CD4-positive, alpha-beta T cell (primary cell): ENCODE data around the gene ZWILCH. TPM values are rescaled to one million over a fixed set of nuclear protein-coding genes. Genes with fewer than 3 reads are reported as not detected.
A peak's percentile ranks its signal among the peaks of the same experiment; 100 is the strongest.

Experiments
- ATAC-seq: fragments of 200-7000 bp; cut with Tn5 transposase; one replicate; pipeline ENCODE4 v1.10.0; 2022; ENCODE audit warnings: mild to moderate bottlenecking; ENCODE audit not compliant: poor library complexity
- CTCF ChIA-PET: fragments of 350-600 bp; sonication (Branson Sonifier 250); formaldehyde crosslinking; loops from one replicate; lab custom pipeline; 2021; ENCODE audit warnings: antibody characterized with exemption, inconsistent platforms; lab: Charles Lee
- POLR2A ChIA-PET: fragments of 350-600 bp; sonication (Branson Sonifier 250); formaldehyde crosslinking; loops from one replicate; lab custom pipeline; 2021; ENCODE audit warnings: antibody characterized with exemption, inconsistent platforms; lab: Charles Lee
- DNase-seq, 14 experiments: peaks; one replicate each; pipeline ENCODE4 v3.0.0-alpha.2; 2013 to 2020; ENCODE audit warnings: mixed read lengths in 2 of 14
- H3K27ac ChIP-seq, 2 donors: one replicate each; pipeline versions ENCODE4 v1.5.1 to v1.7.0; 2013; ENCODE audit warnings: low read length in 2 of 2, low read depth in 1 of 2, mild to moderate bottlenecking in 1 of 2
- H3K27me3 ChIP-seq, 2 experiments: 1 replicate in 1 of 2; 2 replicates in 1 of 2; pipeline versions ENCODE4 v1.6.1 to v1.7.0; 2013; ENCODE audit warnings: low read length in 2 of 2, control low read depth in 1 of 2, mild to moderate bottlenecking in 1 of 2, moderate library complexity in 1 of 2; ENCODE audit not compliant: insufficient read depth in 2 of 2, control insufficient read depth in 1 of 2
- H3K36me3 ChIP-seq: one replicate; pipeline ENCODE4 v1.6.1; 2013; ENCODE audit warnings: low read length, control low read depth; ENCODE audit not compliant: insufficient read depth
- H3K4me1 ChIP-seq: one replicate; pipeline ENCODE4 v1.6.1; 2013; ENCODE audit warnings: low read length, control low read depth; ENCODE audit not compliant: insufficient read depth
- H3K4me3 ChIP-seq: one replicate; pipeline ENCODE4 v1.5.1; 2013; ENCODE audit warnings: mild to moderate bottlenecking, low read length, moderate library complexity
- H3K9me3 ChIP-seq, 2 experiments: 1 replicate in 1 of 2; 2 replicates in 1 of 2; pipeline versions ENCODE4 v1.6.1 to v1.7.0; 2013; ENCODE audit warnings: low read length in 2 of 2, mild to moderate bottlenecking in 2 of 2, control low read depth in 1 of 2, moderate library complexity in 1 of 2; ENCODE audit not compliant: control insufficient read depth in 1 of 2, insufficient read depth in 1 of 2
- H3K27ac Mint-ChIP-seq: one replicate; pipeline ENCODE4 v1.8.0; 2020; ENCODE audit warnings: mixed read lengths
- H3K27me3 Mint-ChIP-seq: one replicate; pipeline ENCODE4 v1.8.0; 2021; ENCODE audit warnings: mixed read lengths
- H3K36me3 Mint-ChIP-seq: one replicate; pipeline ENCODE4 v1.8.0; 2021; ENCODE audit warnings: low read depth, mixed read lengths
- H3K4me1 Mint-ChIP-seq: one replicate; pipeline ENCODE4 v1.8.0; 2021; ENCODE audit warnings: low read depth, mixed read lengths
- H3K4me3 Mint-ChIP-seq: one replicate; pipeline ENCODE4 v1.8.0; 2020; ENCODE audit warnings: mild to moderate bottlenecking, mixed read lengths
- H3K9me3 Mint-ChIP-seq: one replicate; pipeline ENCODE4 v1.8.0; 2020; ENCODE audit warnings: mixed read lengths
- intact Hi-C, 2 experiments: fragments of 100-400 bp; cut with DNase I in 1 of 2; cut with micrococcal nuclease in 1 of 2; formaldehyde crosslinking; loops; one replicate each; pipeline versions ENCODE4 v1.15.1 to v1.9.0; 2023 to 2025; cut with DNase I, micrococcal nuclease
- total RNA-seq, 174 experiments: library from RNA in 2 of 174; stranded (reverse) in 2 of 174; gene quantifications; one replicate each; pipeline ENCODE4 v1.2.3 and lab custom pipeline; 2021 to 2026
- TF ChIP-seq, protein P1 (sequence below): fragments of 200-600 bp; IDR thresholded peaks from one replicate; pipeline ENCODE4 v1.8.0; 2022; ENCODE audit warnings: antibody characterized with exemption, mild to moderate bottlenecking

The ZWILCH gene
- total RNA-seq, 2 experiments from 2014 or later: 6.8 to 7.2 TPM

DNA sequence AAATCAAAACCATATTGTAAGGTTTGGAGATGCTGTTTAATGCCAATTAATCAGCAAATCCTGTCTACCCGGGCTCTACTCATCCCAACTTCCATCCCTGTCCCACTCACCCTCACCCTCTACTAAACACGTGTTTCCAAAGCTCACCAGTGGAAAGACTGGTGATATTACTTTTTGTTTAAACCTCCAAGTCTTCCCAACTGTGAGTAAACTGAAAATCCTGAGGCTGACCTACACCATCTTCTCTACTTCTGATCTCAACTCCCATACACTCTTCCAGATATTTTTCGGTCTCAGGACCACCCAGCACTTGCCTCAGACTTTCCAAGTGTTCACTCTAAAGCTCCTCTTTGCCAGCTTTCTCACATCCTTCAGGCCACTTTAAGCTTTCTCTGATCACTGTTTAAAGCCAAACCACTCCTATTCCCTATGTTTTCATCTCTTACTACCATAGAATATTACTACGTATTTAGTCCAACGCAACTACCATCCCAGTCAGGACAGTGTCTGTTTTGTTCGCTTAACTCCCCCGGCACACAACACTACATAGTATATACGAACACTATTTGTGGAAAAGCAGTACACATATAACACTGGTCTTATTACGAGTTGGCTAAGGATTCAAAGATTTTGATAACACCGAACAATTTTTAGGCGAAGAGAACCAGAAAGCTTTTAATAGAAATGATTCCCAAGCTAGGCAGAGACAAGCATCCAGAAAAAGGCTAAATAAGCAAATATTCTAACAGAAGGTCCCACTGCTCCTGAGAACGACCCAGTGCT lies 1.2 kb upstream of the ZWILCH start:
- DNase-seq (no peak), ATAC-seq (no peak)
- Mint-ChIP-seq H3K27me3 (no peaks in the 10 kb centered on the region), H3K4me3 (peak overlapping the region; percentile 100), H3K4me1 (peaks cover 54% of the 10 kb centered on the region), H3K27ac (peak overlapping the region; percentile 93), H3K9me3 (no peaks in the 10 kb centered on the region), H3K36me3 (peaks cover 65% of the 10 kb centered on the region)
- peak overlapping the region; percentile 85 to 95 for H3K27ac ChIP-seq
- H3K4me3 ChIP-seq: peak overlapping the region; percentile 95
- no peaks in the 10 kb centered on the region for H3K9me3 ChIP-seq
- intact Hi-C loops: loop anchor here (1.0 to 10.0 kb wide), 7 partner anchors 31 to 1723 kb away; partner anchors contain the start of genes CLN6 (in 1 of the 2), SMAD6 (in 1 of the 2) and TIPIN (in 1 of the 2)
- H3K4me1 ChIP-seq: peaks cover 24% of the 10 kb centered on the region
- H3K27me3 ChIP-seq: no peaks in the 10 kb centered on the region
- CTCF ChIA-PET: interaction anchor here (2.0 kb wide), 1 partner anchor 118 kb away, joined by 7 read pairs; no protein-coding TSS in a partner anchor
- H3K36me3 ChIP-seq: peaks cover 46% of the 10 kb centered on the region
- POLR2A ChIA-PET: interaction anchor here (0.9 to 1.6 kb wide), 6 partner anchors 31 to 1319 kb away, joined by 4 to 5 read pairs (median 4); partner anchors contain the start of genes CLPX and MAP2K1
- TF ChIP-seq, protein P1, sequence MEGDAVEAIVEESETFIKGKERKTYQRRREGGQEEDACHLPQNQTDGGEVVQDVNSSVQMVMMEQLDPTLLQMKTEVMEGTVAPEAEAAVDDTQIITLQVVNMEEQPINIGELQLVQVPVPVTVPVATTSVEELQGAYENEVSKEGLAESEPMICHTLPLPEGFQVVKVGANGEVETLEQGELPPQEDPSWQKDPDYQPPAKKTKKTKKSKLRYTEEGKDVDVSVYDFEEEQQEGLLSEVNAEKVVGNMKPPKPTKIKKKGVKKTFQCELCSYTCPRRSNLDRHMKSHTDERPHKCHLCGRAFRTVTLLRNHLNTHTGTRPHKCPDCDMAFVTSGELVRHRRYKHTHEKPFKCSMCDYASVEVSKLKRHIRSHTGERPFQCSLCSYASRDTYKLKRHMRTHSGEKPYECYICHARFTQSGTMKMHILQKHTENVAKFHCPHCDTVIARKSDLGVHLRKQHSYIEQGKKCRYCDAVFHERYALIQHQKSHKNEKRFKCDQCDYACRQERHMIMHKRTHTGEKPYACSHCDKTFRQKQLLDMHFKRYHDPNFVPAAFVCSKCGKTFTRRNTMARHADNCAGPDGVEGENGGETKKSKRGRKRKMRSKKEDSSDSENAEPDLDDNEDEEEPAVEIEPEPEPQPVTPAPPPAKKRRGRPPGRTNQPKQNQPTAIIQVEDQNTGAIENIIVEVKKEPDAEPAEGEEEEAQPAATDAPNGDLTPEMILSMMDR: no peak

DNA sequence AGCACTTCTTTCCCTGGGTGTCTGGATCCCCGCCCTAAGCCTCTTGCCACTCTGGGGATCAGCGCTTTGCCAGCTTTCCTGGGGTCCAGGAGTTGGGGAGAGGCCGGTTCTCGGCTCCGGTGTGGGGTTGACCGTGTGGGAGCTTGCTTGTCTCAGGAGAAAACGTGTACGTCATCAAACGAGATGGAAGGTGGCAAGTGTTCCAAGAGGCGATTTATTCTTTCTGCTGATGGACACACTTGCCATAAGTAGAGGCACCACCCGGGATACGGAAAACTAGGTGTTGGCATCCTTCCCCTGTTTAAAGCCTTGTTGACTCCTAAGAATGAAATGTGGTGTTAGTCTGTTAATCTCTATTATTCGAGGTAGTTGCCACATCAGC lies 295 bp downstream of the ZWILCH start:
- DNase-seq (no peak), ATAC-seq (peak; percentile 6)
- Histone ChIP-seq H3K9me3 (no peaks in the 10 kb centered on the region), H3K4me3 (peak overlapping the region; percentile 95), H3K36me3 (peaks cover 31% of the 10 kb centered on the region), H3K4me1 (peaks cover 24% of the 10 kb centered on the region), H3K27me3 (no peaks in the 10 kb centered on the region), H3K27ac (peak overlapping the region; percentile 85 to 95)
- Mint-ChIP-seq H3K27me3 (no peaks in the 10 kb centered on the region), H3K9me3 (no peaks in the 10 kb centered on the region), H3K36me3 (peaks cover 55% of the 10 kb centered on the region), H3K4me1 (peaks cover 46% of the 10 kb centered on the region), H3K27ac (peak overlapping the region; percentile 93), H3K4me3 (peak overlapping the region; percentile 100)
- TF ChIP-seq, protein P1: no peak
- POLR2A ChIA-PET: interaction anchor here (0.7 to 1.6 kb wide), 14 partner anchors 9 to 1320 kb away, joined by 3 to 19 read pairs (median 4); partner anchors contain the start of genes CLPX, MAP2K1 and TIPIN
- intact Hi-C loops: loop anchor here (2.0 to 10.0 kb wide), 5 partner anchors 33 to 1772 kb away; partner anchors contain the start of genes FEM1B (in 1 of the 2) and SMAD6 (in 1 of the 2)
- CTCF ChIA-PET: interaction anchor here (0.9 to 2.1 kb wide), 3 partner anchors 8 to 119 kb away, joined by 3 to 9 read pairs (median 4); partner anchors contain the start of genes MAP2K1 and SNAPC5

DNA sequence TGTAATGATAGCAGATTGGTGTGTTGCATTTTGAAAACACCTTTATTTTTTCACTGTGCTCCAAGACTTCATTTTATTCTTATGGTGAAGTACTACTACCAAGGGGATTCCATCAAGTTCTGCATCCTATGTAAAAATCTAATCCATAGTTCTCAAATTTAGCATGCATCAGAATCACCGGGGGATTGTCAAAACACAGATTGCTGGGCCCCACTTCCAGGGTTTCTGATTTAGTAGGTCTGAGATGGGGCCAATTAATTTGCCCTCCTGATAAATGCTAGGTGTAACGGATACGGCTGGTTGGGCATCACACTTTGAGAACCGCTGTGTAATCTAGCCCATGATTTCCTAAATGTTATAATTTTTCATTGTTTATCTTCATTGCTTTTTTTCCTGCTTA lies 692 bp downstream of the ZWILCH start:
- CTCF ChIA-PET: interaction anchor here (0.9 to 2.1 kb wide), 3 partner anchors 8 to 119 kb away, joined by 3 to 9 read pairs (median 4); partner anchors contain the start of genes MAP2K1 and SNAPC5
- Histone ChIP-seq H3K27me3 (no peaks in the 10 kb centered on the region), H3K27ac (peak overlapping the region in 1 of 2 donors; percentile 95), H3K4me1 (peaks cover 24% of the 10 kb centered on the region), H3K4me3 (peak overlapping the region; percentile 95), H3K36me3 (peaks cover 27% of the 10 kb centered on the region), H3K9me3 (no peaks in the 10 kb centered on the region)
- intact Hi-C loops: loop anchor here (2.0 to 10.0 kb wide), 5 partner anchors 33 to 1771 kb away; partner anchors contain the start of genes FEM1B (in 1 of the 2) and SMAD6 (in 1 of the 2)
- peaks cover 46% of the 10 kb centered on the region for H3K4me1 Mint-ChIP-seq
- peak overlapping the region; percentile 100 for H3K4me3 Mint-ChIP-seq
- DNase-seq: no peak
- ATAC-seq: no peak
- H3K27ac Mint-ChIP-seq: peak overlapping the region; percentile 93
- peaks cover 51% of the 10 kb centered on the region for H3K36me3 Mint-ChIP-seq
- no peaks in the 10 kb centered on the region for H3K27me3 Mint-ChIP-seq
- H3K9me3 Mint-ChIP-seq: no peaks in the 10 kb centered on the region
- TF ChIP-seq, protein P1: no peak
- POLR2A ChIA-PET: interaction anchor here (0.9 to 1.6 kb wide), 9 partner anchors 9 to 1321 kb away, joined by 3 to 19 read pairs (median 4); partner anchors contain the start of genes CLPX, MAP2K1 and TIPIN
